A549 (cell line): Measurements from ENCODE around the gene FRMD4A. TPM values are rescaled to one million over a fixed set of nuclear protein-coding genes. Genes with fewer than 3 reads are reported as not detected.

ENCODE experiments used
- ATAC-seq, 2 experiments: fragments of 200-7000 bp in 1 of 2; fragments of >200 bp in 1 of 2; cut with Nextera tagmentation in 1 of 2; cut with Tn5 transposase in 1 of 2; 3 replicates each; pipeline versions ENCODE4 v1.8.0 to v1.9.1; 2018 to 2020; ENCODE audit warnings: mild to moderate bottlenecking in 1 of 2, moderate library complexity in 1 of 2
- CTCF ChIA-PET: fragments of 300-600 bp; sonication (Branson Sonifier 250); formaldehyde crosslinking; extraction: SDS; loops from one replicate; lab custom pipeline; 2021; ENCODE audit warnings: antibody characterized with exemption, inconsistent platforms; lab: Yijun Ruan, JAX
- POLR2A ChIA-PET: fragments of 350-600 bp; formaldehyde crosslinking; extraction: SDS; loops from one replicate; lab custom pipeline; 2021; ENCODE audit warnings: antibody characterized with exemption, inconsistent platforms; lab: Yijun Ruan, JAX
- DNase-seq, 2 experiments: peaks; one replicate each; pipeline versions ENCODE4 v3.0.0 to v3.0.0-alpha.2; 2011 to 2016; ENCODE audit warnings: low read depth in 1 of 2, low spot score in 1 of 2
- FAIRE-seq: peaks from 2 replicates; lab custom pipeline; 2011; peaks lifted over from hg19 to GRCh38; lab: Jason Lieb, UNC
- H3K27ac ChIP-seq, 2 experiments: fragments of >200 bp; sonication (Bioruptor Twin); formaldehyde crosslinking; 3 replicates each; pipeline ENCODE4 v1.5.1; 2016 to 2017
- H3K4me1 ChIP-seq: fragments of >200 bp; sonication (Bioruptor Twin); formaldehyde crosslinking; 3 replicates; pipeline ENCODE4 v1.6.1; 2016
- H3K4me2 ChIP-seq: fragments of >200 bp; sonication (Bioruptor Twin); formaldehyde crosslinking; 3 replicates; pipeline ENCODE4 v1.6.1; 2016
- H3K4me3 ChIP-seq: fragments of >200 bp; sonication (Bioruptor Twin); formaldehyde crosslinking; 3 replicates; pipeline ENCODE4 v1.5.1; 2016
- H3K9me3 ChIP-seq: fragments of >200 bp; sonication (Bioruptor Twin); formaldehyde crosslinking; 3 replicates; pipeline ENCODE4 v1.6.1; 2016
- ATOH8 ChIP-seq: fragments of 250-450 bp; sonication (Bioruptor Pico); IDR thresholded peaks from 2 replicates; pipeline ENCODE4 v1.5.0; 2020; ENCODE audit warnings: low read depth, mild to moderate bottlenecking, moderate library complexity
- CBX2 ChIP-seq: fragments of 200-600 bp; sonication (generic); IDR thresholded peaks from 2 replicates; pipeline ENCODE4 v1.6.1; 2016; ENCODE audit warnings: low read depth, mild to moderate bottlenecking, borderline replicate concordance
- CBX8 ChIP-seq: fragments of 200-600 bp; sonication (generic); IDR thresholded peaks from 2 replicates; pipeline ENCODE4 v1.6.1; 2016
- EP300 ChIP-seq, 2 experiments: fragments of >200 bp; sonication (Bioruptor Twin); formaldehyde crosslinking; IDR thresholded peaks; 2 replicates in 1 of 2; 3 replicates in 1 of 2; pipeline ENCODE4 v1.6.1; 2016 to 2017
- FOSL2 ChIP-seq, 2 experiments: fragments of 450-650 bp in 1 of 2; fragments of >200 bp in 1 of 2; sonication (Bioruptor Twin) in 1 of 2; formaldehyde crosslinking; IDR thresholded peaks; 2 replicates each; pipeline versions ENCODE4 v1.5.0 to v1.6.1; 2016 to 2020; ENCODE audit warnings: mild to moderate bottlenecking in 1 of 2, moderate library complexity in 1 of 2
- GATA3 ChIP-seq: IDR thresholded peaks from 2 replicates; pipeline ENCODE4 v1.6.1; 2012; ENCODE audit warnings: borderline replicate concordance
- JUNB ChIP-seq: fragments of >200 bp; sonication (Bioruptor Twin); formaldehyde crosslinking; IDR thresholded peaks from 2 replicates; pipeline ENCODE4 v1.6.1; 2016
- KDM1A ChIP-seq: fragments of 200-600 bp; sonication (generic); IDR thresholded peaks from 2 replicates; pipeline ENCODE4 v1.6.1; 2016; ENCODE audit warnings: low read depth, mild to moderate bottlenecking
- MAX ChIP-seq: IDR thresholded peaks from 2 replicates; pipeline ENCODE4 v1.6.1; 2012
- MAZ ChIP-seq: fragments of 150-350 bp; IDR thresholded peaks from 2 replicates; pipeline ENCODE4 v1.6.1; 2014; ENCODE audit warnings: antibody characterized with exemption, low read depth, low read length, borderline replicate concordance
- NFE2L2 ChIP-seq: fragments of 150-350 bp; conservative IDR thresholded peaks from 2 replicates; pipeline ENCODE4 v1.6.1; 2014; ENCODE audit warnings: low read length
- NR3C1 ChIP-seq: fragments of >200 bp; sonication (Bioruptor Twin); formaldehyde crosslinking; IDR thresholded peaks from 3 replicates; pipeline ENCODE4 v1.6.1; 2017
- PBX3 ChIP-seq: IDR thresholded peaks from 2 replicates; pipeline ENCODE4 v1.6.1; 2012
- POLR2A ChIP-seq: IDR thresholded peaks from 2 replicates; pipeline ENCODE4 v1.6.1; 2012; ENCODE audit warnings: mild to moderate bottlenecking, low read length
- POLR2AphosphoS2 ChIP-seq: conservative IDR thresholded peaks from 2 replicates; pipeline ENCODE4 v1.6.1; 2012; ENCODE audit warnings: low read length, improper control_type of control experiment, inconsistent platforms
- RNF2 ChIP-seq: fragments of 200-600 bp; sonication (generic); IDR thresholded peaks from 2 replicates; pipeline ENCODE4 v1.6.1; 2016; ENCODE audit warnings: low read depth, mild to moderate bottlenecking, antibody characterized with exemption, moderate library complexity, borderline replicate concordance
- SREBF2 ChIP-seq: fragments of 450-650 bp; IDR thresholded peaks from 2 replicates; pipeline ENCODE4 v1.6.1; 2014; ENCODE audit warnings: mild to moderate bottlenecking, moderate library complexity
- ZNF302 ChIP-seq: fragments of 250-450 bp; sonication (Bioruptor Pico); IDR thresholded peaks from 2 replicates; pipeline ENCODE4 v1.9.0; 2021; ENCODE audit warnings: inconsistent platforms, mild to moderate bottlenecking, moderate library complexity
- WGBS: methylation state at CpG from one replicate; pipeline ENCODE4 v1.1.6; 2017; ENCODE audit errors: missing lambda C conversion rate; 5-methylcytosine and 5-hydroxymethylcytosine counted together
- polyA plus RNA-seq, 4 experiments: library from polyadenylated mRNA; depleted of rRNA in 3 of 4; stranded (reverse); fragments of >200 nt; fragmentation: RNase III in 1 of 4; extraction: RNeasy Plus Mini Kit Qiagen cat#74134 plus additional on column Dnase treatment in 1 of 4; gene quantifications; 2 replicates in 3 of 4; 3 replicates in 1 of 4; pipeline ENCODE4 v1.2.3, GENCODE V29; 2011 to 2017
- TF ChIP-seq, protein P1 (sequence below): fragments of >200 bp; sonication (Bioruptor Twin); formaldehyde crosslinking; IDR thresholded peaks from 3 replicates; pipeline ENCODE4 v1.5.1; 2016
- TF ChIP-seq, protein P2 (sequence below): fragments of 450-650 bp; IDR thresholded peaks from 2 replicates; pipeline ENCODE4 v1.6.1; 2014; ENCODE audit warnings: antibody characterized with exemption

Gene FRMD4A
- polyA plus RNA-seq, 2 of the 4 experiments (the other 2 are of a cell fraction): 2.5 to 4.7 TPM

DNA sequence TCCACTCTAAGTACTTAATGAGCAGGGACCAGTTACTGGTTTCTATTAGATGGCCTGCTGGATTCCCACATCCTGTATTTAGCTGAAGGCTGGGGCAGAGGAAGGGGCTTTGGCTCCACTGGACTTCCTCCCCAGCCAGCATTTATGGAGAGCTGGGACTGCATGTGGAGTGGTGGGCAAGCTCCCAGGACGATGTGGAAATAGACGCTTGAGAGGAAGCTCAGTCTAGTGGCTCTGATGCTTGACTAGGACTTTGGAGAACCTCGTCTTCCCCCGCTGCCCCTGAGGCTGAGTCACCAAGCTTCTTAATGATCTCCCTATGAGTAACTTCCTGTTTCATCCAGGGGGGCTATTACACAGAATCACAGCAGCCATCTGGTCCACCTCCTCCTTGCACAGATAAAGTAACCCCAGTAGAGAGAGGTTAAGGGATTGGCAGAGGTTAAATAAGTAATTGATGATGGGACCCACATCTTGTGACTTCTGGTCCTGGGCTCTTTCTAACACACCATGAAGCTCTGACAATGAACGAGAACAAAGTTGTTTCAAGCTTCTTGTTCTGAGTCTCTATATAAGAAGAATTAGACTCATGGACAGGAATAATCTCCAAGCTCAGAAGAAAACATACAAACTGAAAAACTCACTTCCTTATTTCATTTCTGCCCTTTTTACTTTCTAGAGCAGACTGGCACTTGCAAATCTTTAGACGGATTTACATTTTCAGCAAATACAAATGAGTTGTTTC, 617.7 kb downstream of the FRMD4A start:
- ATAC-seq (peak; percentile 73 to 88), FAIRE-seq (no peak), DNase-seq (peak; percentile 50 to 60)
- peaks cover 17% of the 10 kb centered on the region for H3K4me1 ChIP-seq
- ChIA-PET POLR2A (interaction anchor here (0.6 kb wide), 1 partner anchor 11 kb away, joined by 3 read pairs; no protein-coding TSS in a partner anchor), CTCF (interaction anchor here (0.5 to 0.7 kb wide), 2 partner anchors 9 to 337 kb away, joined by 3 read pairs; no protein-coding TSS in a partner anchor)
- no peaks in the 10 kb centered on the region for H3K9me3 ChIP-seq
- no peak overlapping the region for H3K4me3 ChIP-seq
- 21% methylated on average over 6 of the region's 6 CpGs for WGBS
- TF ChIP-seq, protein P1, sequence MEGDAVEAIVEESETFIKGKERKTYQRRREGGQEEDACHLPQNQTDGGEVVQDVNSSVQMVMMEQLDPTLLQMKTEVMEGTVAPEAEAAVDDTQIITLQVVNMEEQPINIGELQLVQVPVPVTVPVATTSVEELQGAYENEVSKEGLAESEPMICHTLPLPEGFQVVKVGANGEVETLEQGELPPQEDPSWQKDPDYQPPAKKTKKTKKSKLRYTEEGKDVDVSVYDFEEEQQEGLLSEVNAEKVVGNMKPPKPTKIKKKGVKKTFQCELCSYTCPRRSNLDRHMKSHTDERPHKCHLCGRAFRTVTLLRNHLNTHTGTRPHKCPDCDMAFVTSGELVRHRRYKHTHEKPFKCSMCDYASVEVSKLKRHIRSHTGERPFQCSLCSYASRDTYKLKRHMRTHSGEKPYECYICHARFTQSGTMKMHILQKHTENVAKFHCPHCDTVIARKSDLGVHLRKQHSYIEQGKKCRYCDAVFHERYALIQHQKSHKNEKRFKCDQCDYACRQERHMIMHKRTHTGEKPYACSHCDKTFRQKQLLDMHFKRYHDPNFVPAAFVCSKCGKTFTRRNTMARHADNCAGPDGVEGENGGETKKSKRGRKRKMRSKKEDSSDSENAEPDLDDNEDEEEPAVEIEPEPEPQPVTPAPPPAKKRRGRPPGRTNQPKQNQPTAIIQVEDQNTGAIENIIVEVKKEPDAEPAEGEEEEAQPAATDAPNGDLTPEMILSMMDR: no peak
- TF ChIP-seq NFE2L2 (no peak), CBX2 (no peak), ATOH8 (CRISPR knock-in tag) (no peak), FOSL2 (IDR thresholded peaks at IDR 0.05) (peak; percentile 40; the same call in 1 of the 2 replicates), FOSL2 (CRISPR knock-in tag; IDR thresholded peaks at IDR 0.05) (peak; percentile 61), CBX8 (no peak), MAX (no peak), POLR2A (no peak), MAZ (no peak), JUNB (peak; percentile 45), GATA3 (no peak), RNF2 (no peak), NR3C1 (no peak), ZNF302 (CRISPR knock-in tag) (no peak), POLR2AphosphoS2 (no peak)
- TF ChIP-seq, protein P2, sequence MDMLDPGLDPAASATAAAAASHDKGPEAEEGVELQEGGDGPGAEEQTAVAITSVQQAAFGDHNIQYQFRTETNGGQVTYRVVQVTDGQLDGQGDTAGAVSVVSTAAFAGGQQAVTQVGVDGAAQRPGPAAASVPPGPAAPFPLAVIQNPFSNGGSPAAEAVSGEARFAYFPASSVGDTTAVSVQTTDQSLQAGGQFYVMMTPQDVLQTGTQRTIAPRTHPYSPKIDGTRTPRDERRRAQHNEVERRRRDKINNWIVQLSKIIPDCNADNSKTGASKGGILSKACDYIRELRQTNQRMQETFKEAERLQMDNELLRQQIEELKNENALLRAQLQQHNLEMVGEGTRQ: no peak
- H3K27ac ChIP-seq: peak overlapping the region; percentile 35 to 83; a peak in 5 of 6 replicates
- H3K4me2 ChIP-seq: peak overlapping the region; percentile 59

- Histone ChIP-seq H3K4me2 (peak overlapping the region; percentile 59), H3K4me1 (peaks cover 19% of the 10 kb centered on the region), H3K9me3 (no peaks in the 10 kb centered on the region), H3K4me3 (no peak overlapping the region)
- ChIA-PET CTCF (interaction anchor here (0.5 to 0.7 kb wide), 2 partner anchors 9 to 336 kb away, joined by 3 read pairs; no protein-coding TSS in a partner anchor), POLR2A (no interaction called here)
- ATAC-seq: no peak
- FAIRE-seq: no peak
- WGBS: 74% methylated on average over 4 of the region's 4 CpGs
- no peak for DNase-seq
- TF ChIP-seq PBX3 (no peak), EP300 (IDR thresholded peaks at IDR 0.05) (no peak), KDM1A (no peak), CBX2 (no peak), SREBF2 (no peak), FOSL2 (IDR thresholded peaks at IDR 0.05) (no peak), FOSL2 (CRISPR knock-in tag; IDR thresholded peaks at IDR 0.05) (no peak), NFE2L2 (no peak)
- TF ChIP-seq, all 56 proteins: peak for 0
- H3K27ac ChIP-seq: peak overlapping the region; percentile 35 to 83; a peak in 5 of 6 replicates
These were observed 618.3 kb downstream of the FRMD4A start for GRCh38 chr10:13712476-13712836.
